ENCODE results near the gene ANKRD63.

ANKRD63 gene

GRCh38 chr15:40257656-40258450 lies 25.0 kb downstream of the ANKRD63 start:
- peak; percentile 52 for DNase-seq (ENCODE audit: low read depth)

GRCh38 chr15:40256638-40257235 lies 26.1 kb downstream of the ANKRD63 start:
- DNase-seq (ENCODE audit: low read depth), result peak; percentile 63

GRCh38 chr15:40255033-40255432 lies 27.8 kb downstream of the ANKRD63 start:
- no peak for DNase-seq (ENCODE audit: low read depth)

- DNase-seq (ENCODE audit: low read depth), result no peak
These were observed 28.4 kb downstream of the ANKRD63 start for GRCh38 chr15:40254452-40254851.

GRCh38 chr15:40253167-40253790 lies 29.6 kb downstream of the ANKRD63 start:
- no peak for DNase-seq (ENCODE audit: low read depth)

GRCh38 chr15:40252438-40253166 lies 30.3 kb downstream of the ANKRD63 start:
- DNase-seq (ENCODE audit: low read depth), result no peak

- DNase-seq (ENCODE audit: low read depth), result no peak
These were observed 30.8 kb downstream of the ANKRD63 start for GRCh38 chr15:40252141-40252437.

- DNase-seq (ENCODE audit: low read depth), result no peak
These were observed 31.3 kb downstream of the ANKRD63 start for GRCh38 chr15:40251486-40252140.

- no peak for DNase-seq (ENCODE audit: low read depth)
These were observed 31.9 kb downstream of the ANKRD63 start for GRCh38 chr15:40250771-40251483.

GRCh38 chr15:40250304-40250656 lies 32.6 kb downstream of the ANKRD63 start:
- DNase-seq (ENCODE audit: low read depth), result no peak

GRCh38 chr15:40249477-40250303 lies 33.2 kb downstream of the ANKRD63 start:
- DNase-seq (ENCODE audit: low read depth), result peak; percentile 90

GRCh38 chr15:40248006-40248783 lies 34.7 kb downstream of the ANKRD63 start:
- no peak for DNase-seq (ENCODE audit: low read depth)

GRCh38 chr15:40247406-40247971 lies 35.4 kb downstream of the ANKRD63 start:
- DNase-seq (ENCODE audit: low read depth), result no peak

- no peak for DNase-seq (ENCODE audit: low read depth)
These were observed 36.2 kb downstream of the ANKRD63 start for GRCh38 chr15:40246496-40247280.

- DNase-seq (ENCODE audit: low read depth), result no peak
These were observed 37.0 kb downstream of the ANKRD63 start for GRCh38 chr15:40245666-40246450.

GRCh38 chr15:40244961-40245523 lies 37.8 kb downstream of the ANKRD63 start:
- no peak for DNase-seq (ENCODE audit: low read depth)

- DNase-seq (ENCODE audit: low read depth), result no peak
These were observed 39.6 kb downstream of the ANKRD63 start for GRCh38 chr15:40243126-40243810.

Data from EH (cell line).